ENCODE measurements around the gene CAMK2D.
"Not testable (repeated sequence)": the region's sequence is repeated elsewhere in the genome, so short reads cannot be mapped to it uniquely, and the experiment has no call there.

DNA sequence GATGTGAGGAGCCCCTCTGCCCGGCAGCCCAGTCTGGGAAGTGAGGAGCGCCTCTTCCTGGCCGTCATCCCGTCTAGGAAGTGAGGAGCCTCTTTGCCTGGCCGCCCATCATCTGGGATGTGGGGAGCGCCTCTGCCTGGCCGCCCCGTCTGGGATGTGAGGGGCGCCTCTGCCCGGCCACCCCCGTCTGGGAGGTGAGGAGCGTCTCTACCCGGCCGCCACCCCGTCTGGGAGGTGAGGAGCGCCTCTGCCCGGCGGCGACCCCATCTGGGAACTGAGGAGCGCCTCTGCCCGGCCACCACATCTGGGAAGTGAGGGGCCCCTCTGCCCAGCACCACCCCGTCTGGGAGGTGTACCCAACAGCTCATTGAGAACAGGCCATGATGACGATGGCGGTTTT is 34.8 kb upstream of the CAMK2D start:
- TF ChIP-seq, protein P1, sequence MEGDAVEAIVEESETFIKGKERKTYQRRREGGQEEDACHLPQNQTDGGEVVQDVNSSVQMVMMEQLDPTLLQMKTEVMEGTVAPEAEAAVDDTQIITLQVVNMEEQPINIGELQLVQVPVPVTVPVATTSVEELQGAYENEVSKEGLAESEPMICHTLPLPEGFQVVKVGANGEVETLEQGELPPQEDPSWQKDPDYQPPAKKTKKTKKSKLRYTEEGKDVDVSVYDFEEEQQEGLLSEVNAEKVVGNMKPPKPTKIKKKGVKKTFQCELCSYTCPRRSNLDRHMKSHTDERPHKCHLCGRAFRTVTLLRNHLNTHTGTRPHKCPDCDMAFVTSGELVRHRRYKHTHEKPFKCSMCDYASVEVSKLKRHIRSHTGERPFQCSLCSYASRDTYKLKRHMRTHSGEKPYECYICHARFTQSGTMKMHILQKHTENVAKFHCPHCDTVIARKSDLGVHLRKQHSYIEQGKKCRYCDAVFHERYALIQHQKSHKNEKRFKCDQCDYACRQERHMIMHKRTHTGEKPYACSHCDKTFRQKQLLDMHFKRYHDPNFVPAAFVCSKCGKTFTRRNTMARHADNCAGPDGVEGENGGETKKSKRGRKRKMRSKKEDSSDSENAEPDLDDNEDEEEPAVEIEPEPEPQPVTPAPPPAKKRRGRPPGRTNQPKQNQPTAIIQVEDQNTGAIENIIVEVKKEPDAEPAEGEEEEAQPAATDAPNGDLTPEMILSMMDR (IDR thresholded peaks at IDR 0.05; ENCODE audit: borderline replicate concordance, extremely low read depth, low read length, poor library complexity, severe bottlenecking), result not testable (repeated sequence)
- not testable (repeated sequence) for TF ChIP-seq EZH2 (IDR thresholded peaks at IDR 0.05; ENCODE audit: borderline replicate concordance, low read depth, low read length, severe bottlenecking)

Measured in DND-41 (cell line).